Skeletal muscle cell (primary cell): ENCODE measurements around the gene PTPN11.
"Not testable (repeated sequence)": the region's sequence is repeated elsewhere in the genome, so short reads cannot be mapped to it uniquely, and the experiment has no call there.

ENCODE experiments used
- DNase-seq: peaks from one replicate; pipeline ENCODE4 v3.0.0-alpha.2; 2010; ENCODE audit warnings: low read depth
- H3K4me3 ChIP-seq: 2 replicates; pipeline ENCODE4 v1.5.1; 2011; ENCODE audit warnings: low read depth, mild to moderate bottlenecking, control low read depth, low read length, moderate library complexity

The PTPN11 gene

DNA sequence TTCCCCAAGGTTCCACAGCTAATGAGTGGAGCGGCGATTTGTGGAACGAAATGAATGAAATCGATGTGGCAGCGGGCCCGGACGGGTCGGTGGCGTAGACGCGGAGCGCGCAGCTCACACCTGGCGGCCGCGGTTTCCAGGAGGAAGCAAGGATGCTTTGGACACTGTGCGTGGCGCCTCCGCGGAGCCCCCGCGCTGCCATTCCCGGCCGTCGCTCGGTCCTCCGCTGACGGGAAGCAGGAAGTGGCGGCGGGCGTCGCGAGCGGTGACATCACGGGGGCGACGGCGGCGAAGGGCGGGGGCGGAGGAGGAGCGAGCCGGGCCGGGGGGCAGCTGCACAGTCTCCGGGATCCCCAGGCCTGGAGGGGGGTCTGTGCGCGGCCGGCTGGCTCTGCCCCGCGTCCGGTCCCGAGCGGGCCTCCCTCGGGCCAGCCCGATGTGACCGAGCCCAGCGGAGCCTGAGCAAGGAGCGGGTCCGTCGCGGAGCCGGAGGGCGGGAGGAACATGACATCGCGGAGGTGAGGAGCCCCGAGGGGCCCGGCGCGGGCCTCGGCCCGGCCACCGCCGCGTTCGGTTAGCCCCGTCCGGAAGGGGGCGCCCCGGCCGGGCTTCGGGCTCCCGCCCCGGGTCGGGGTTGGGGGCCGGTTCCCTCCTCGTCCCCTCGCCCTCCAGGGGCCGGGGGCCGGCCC is at the start of gene PTPN11:
Gene PTPN11 (plus strand): TSS at position 340 of the 689 bp plus-strand sequence. CDS start 165 bp downstream, at position 505.
- peak; percentile 29 for DNase-seq
- H3K4me3 ChIP-seq: peak within 1 kb of the TSS; percentile 76

DNA sequence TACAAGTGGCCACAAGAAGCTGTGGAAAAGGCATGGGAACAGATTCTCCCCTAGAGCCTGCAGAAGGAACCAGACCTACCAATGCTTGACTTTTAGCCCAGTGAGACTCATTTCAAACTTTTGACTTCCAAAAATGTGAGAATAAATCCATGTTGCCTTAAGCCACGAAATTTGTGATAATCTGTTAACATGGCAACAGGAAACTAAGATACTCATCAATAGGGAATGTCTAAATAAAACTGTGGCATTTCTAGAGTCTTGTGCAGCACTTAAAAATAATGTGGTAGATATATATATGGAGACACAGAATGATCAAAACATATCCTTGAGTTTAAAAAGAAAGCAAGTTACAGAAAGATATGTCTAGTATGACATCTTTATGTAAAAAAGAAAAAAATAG is 48.5 kb upstream of the PTPN11 start:
- H3K4me3 ChIP-seq: no peak overlapping the region
- DNase-seq: no peak

DNA sequence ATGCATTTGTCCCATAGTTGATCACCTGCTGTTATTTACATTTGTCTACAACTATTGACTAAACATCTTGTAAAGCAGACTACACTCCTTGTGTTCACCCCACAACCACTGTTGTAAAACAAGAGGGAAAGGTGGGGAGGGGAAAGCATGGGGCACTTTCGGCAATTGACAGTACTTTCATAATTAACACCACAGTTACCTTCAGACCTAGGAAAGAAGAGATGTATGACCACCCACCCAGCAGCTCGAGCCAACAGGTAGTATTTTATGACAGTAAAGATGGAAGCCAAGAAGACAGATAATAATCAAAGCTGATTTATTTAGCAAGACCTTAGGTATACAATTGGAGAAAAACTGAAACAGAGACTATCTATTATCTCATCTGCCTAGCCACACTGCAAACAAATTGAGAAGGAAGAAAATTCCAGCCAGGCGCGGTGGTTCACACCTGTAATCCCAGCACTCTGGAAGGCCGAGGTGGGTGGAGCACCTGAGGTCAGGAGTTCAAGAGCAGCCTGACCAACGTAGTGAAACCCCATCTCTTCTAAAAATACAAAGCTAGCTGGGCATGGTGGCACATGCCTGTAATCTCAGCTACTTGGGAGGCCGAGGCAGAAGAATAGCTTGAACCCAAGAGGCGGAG is 47.8 kb upstream of the PTPN11 start:
- H3K4me3 ChIP-seq: no peak overlapping the region

DNA sequence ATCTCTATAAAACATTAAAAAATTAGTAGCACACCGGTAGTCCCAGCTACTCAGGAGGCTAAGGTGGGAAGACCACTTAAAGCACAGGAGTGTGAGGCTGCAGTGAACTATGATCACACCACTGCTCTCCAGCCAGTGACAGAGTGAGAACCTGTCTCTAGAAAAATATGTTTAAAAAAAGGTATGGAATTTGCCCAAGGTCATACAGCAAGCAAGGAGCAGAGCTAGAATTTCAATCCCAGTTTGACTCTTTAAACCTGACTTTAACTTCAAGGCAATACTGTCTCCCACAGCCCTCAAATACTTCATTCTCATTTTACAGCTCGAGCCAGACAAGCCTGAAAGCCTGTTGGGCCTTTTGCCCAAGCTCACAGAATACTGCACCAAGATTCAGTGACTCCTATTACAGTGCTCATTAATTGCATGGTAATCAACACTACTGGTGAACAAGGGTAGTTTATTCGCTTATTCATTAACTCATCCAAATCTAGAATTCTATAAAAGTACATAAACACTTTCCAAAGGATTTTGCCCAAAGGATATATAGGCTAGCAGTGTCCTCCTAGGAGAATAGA is 44.5 kb upstream of the PTPN11 start:
- DNase-seq: no peak
- no peak overlapping the region for H3K4me3 ChIP-seq

More for the DNA sequence above, 47.8 kb upstream of the PTPN11 start:
- DNase-seq: no peak

DNA sequence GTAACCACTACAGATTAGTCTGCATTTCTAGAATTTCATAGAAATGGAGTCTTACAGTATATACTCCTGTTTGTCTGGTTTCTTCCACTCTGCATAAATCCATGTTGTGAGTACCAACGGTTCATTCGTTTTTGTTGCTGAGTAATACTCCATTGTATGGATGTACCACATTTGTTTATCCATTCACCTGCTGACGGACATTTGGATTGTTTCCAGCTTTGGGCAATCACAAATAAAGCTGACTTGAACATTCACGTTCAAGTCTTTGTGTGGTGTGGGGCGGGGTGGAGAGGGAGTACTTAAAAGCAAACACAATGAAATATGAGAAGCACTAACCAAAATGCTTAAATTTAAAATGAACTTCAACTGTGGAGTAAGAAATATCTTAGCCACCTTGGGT is 43.6 kb upstream of the PTPN11 start:
- H3K4me3 ChIP-seq: no peak overlapping the region
- DNase-seq: no peak

DNA sequence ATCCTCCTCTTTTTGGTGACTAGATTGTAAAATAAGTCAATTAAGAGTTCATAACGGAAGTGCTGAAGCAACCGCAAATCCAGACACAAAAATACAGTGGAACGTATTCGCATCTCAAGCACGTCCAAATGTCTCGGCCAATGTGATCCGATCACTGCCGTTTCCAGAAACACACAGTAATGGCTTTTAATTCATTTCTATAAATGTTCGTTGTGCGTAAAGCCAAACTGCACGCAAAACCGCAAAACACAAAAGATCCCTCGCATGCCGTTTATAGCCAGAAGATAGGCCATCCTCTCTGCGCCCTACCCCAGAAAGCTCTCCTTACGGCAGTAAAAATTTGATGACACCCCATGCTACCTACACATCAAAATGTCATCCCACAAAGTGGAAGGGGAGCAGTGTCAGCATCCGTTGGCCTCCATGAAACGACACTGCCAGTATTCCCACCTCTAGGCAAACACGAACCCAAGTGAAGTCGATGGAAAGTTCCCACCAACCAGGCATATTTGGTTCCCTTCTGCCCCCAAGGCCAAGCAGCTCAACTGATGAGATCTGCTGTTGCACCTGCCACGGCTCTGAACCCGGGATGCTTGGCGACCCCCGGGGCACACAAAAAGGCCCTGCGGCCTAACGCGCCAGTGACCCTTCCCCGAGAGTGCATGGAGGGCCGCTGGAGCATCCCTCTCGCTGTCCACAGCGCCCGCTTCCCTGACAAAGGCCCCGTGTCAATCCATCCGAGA is 37.9 kb upstream of the PTPN11 start:
- no peak for DNase-seq
- peak overlapping the region; percentile 71 for H3K4me3 ChIP-seq

DNA sequence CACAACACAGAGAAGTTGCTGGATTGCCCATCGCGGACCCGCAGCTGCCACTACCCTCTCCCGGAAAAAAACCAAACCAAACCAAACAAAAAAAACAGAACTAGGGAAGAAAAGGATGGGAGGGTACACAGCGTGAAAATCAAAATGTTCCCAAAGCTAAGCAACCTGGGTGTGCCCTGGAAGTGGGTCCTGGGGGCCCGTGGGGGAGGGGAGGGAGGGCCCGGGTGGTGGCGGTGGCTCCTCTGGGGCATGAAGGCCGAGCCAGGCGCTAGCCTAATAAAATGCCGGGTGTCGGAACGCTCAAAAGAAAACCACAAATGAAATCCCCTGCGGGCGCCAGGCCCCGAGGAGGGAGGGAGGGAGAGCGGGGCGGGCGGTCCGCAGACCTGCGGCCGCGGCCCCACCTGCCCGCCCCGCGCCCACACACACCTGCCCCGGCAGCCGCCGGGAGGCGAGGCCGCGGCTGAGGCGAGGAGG is 37.3 kb upstream of the PTPN11 start:
- peak overlapping the region; percentile 71 for H3K4me3 ChIP-seq
- no peak for DNase-seq

DNA sequence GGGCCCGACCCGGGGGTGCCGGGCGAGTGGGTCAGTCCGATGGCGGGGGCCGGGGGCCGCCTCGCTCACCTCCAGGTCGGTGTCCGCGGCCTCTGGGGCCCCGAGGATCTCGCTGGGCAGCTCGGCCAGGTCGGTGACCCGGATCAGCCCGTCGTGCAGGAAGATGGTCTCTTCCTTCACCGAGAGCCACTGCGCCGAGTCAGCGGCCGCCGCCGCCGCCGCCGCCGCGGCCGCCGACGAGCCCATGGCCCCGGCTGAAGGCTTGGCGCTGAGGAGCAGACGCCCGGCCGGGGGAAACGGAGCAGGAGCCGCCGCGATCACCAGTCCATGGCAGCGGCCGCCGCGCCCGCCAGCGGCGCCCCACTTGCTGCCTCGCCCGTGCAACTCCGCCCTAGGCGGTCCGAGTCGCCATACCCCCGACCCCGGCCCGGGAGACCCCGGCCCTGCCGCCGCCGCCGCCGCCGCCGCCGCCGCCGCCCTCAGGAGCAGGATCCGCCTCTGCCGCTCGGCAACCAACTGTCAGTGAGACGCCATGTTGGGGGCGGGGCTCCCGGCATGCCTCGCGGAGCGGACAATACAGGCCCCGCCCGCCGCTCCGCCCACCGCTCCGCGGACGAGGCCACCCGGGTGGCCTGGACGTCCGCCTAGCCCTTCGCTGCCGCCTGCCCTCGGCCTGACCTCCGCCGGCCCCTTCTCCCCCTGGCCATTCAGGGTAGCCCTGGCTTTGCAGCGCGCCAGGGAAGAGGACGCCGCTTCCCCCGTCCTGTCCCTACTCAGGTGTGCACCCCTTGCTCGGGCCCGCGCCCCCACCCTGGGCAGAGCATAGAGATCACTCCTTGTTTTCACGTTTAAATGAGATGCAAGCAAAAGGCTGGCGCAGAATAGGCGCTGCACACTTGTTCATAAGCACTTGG is 36.6 kb upstream of the PTPN11 start, which contains the start of gene HECTD4:
Gene HECTD4 (minus strand): TSS at position 549 of the 914 bp plus-strand sequence. CDS start 303 bp downstream, at position 246.
- DNase-seq: peak; percentile 29
- peak within 1 kb of the TSS; percentile 71 for H3K4me3 ChIP-seq

DNA sequence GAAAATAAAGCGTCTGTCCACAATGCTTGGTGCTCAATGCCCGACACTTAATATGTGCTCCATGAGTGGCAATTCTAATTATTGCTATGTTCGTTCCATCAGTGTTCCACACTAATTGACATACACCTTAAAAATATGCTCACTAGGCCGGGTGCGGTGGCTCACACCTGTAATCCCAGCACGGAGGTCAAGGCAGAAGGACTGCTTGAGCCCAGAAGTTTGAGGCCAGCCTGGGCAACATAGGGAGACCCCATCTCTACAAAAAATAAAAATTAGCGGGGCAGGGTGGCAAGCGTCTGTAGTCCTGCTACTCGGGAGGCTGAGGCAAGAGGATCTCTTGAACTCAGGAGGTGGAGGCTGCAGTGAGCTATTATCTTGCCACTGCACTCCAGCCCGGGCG is 35.9 kb upstream of the PTPN11 start:
- H3K4me3 ChIP-seq: peak overlapping the region; percentile 71
- DNase-seq: no peak

DNA sequence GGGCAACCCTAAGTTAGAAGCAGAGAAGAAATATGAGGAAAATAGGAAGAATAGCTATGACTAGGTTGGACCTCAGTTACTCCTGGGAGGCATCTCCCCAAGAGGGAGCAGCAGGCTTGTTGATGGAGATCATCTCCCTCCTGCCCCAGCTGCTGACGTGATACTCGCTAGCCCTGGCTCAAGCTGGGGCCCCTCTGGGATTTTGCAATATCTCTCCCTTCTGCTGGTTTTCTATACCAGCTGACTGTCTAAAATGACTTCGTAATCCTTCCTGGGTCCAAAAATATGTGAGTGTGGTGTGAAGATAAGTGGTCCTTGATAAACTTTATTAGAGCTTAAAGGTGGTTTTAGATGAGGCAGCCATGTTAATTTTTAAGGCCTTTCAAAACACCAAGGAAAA is 32.0 kb upstream of the PTPN11 start:
- no peak overlapping the region for H3K4me3 ChIP-seq
- DNase-seq: peak; percentile 84

DNA sequence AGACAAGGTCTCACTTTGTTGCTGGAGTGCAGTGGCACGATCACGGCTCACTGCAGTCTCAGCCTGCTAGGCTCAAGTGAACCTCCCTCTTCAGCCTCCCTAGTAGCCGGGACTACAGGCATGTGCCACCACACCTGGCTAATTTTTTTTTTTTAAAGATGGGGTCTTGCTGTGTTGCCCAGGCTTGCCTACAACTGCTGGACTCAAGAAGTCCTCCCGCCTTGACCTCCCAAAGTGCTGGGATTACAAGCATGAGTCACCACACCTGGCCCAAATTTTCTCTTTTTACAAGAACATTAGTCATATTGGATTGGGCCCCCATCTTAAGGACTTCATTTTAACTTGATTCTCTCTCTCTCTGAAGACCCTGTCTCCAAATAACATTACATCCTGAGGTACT is 29.5 kb upstream of the PTPN11 start:
- DNase-seq: no peak
- H3K4me3 ChIP-seq: no peak overlapping the region

DNA sequence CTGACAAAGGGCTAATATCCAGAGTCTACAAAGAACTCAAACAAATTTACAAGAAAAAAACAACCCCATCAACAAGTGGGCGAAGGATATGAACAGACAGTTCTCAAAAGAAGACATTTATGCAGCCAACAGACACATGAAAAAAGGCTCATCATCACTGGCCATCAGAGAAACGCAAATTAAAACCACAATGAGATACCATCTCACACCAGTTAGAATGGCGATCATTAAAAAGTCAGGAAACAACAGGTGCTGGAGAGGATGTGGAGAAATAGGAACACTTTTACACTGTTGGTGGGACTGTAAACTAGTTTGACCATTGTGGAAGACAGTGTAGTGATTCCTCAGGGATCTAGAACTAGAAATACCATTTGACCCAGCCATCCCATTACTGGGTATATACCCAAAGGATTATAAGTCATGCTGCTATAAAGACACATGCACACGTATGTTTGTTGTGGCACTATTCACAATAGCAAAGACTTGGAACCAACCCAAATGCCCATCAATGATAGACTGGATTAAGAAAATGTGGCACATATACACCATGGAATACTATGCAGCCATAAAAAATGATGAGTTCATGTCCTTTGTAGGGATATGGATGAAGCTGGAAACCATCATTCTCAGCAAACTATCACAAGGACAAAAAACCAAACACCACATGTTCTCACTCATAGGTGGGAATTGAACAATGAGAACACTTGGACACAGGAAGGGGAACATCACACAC is 28.7 kb upstream of the PTPN11 start:
- not testable (repeated sequence) for DNase-seq, H3K4me3 ChIP-seq

DNA sequence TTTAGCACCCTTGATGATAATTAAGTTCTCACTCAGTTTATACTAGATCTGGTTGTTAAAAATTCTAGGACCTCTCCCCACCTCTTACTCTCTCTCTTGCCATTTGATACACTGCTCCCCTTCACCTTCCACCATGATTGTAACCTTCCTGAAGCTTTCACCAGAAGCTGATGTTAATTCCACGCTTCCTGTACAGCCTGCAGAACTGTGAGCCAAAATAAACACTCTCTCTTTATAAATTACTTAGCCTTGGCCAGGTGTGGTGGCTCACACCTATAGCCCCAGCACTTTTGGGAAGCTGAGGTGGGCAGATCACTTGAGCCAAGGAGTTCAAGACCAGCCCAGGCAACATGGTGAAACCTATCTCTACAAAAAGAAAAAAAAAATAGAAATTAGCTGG is 25.4 kb upstream of the PTPN11 start:
- H3K4me3 ChIP-seq: no peak overlapping the region
- DNase-seq: no peak

DNA sequence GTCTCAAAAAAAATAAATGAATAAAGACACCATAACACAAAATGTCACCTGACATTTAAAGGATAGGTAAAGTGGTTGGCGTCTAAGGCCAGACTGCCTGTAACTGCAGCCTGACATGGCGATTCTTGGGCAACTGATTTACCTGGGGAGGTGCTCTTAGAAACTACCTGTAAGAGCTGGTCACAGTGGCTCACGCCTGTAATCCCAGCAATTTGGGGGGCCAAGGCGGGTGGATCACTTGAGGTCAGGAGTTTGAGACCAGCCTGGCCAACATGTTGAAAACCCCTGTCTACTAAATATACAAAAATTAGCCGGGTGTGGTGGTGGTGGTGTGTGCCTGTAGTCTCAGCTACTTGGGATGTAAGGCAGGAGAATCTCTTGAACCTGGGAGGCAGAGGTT is 17.7 kb upstream of the PTPN11 start:
- H3K4me3 ChIP-seq: no peak overlapping the region
- DNase-seq: no peak

DNA sequence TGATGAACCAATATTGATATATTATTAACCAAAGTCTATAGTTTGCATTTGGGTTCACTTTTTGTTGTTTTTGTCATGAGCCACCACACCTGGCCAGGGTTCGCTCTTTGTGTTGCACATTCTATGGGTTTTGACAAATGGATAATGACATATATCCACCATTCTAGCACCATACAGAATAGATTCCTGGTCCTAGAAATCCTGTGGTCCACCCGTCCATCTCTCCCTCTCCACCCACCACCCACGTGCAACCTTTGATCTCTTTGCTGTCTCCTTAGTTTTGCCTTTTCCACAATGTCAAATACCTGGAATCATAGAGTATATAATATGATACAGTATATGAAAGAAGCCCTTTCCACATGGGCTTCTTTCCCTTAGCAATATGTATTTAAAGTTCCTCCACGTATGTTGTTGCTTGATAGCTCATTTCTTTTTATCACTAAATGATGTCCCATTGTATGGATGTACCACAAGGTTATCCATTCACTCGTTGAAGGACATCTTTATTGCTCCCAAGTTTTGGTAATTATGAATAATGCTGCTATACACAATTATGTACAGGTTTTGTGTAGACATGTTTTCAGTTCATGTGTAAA is 16.7 kb upstream of the PTPN11 start:
- DNase-seq: no peak
- H3K4me3 ChIP-seq: no peak overlapping the region

DNA sequence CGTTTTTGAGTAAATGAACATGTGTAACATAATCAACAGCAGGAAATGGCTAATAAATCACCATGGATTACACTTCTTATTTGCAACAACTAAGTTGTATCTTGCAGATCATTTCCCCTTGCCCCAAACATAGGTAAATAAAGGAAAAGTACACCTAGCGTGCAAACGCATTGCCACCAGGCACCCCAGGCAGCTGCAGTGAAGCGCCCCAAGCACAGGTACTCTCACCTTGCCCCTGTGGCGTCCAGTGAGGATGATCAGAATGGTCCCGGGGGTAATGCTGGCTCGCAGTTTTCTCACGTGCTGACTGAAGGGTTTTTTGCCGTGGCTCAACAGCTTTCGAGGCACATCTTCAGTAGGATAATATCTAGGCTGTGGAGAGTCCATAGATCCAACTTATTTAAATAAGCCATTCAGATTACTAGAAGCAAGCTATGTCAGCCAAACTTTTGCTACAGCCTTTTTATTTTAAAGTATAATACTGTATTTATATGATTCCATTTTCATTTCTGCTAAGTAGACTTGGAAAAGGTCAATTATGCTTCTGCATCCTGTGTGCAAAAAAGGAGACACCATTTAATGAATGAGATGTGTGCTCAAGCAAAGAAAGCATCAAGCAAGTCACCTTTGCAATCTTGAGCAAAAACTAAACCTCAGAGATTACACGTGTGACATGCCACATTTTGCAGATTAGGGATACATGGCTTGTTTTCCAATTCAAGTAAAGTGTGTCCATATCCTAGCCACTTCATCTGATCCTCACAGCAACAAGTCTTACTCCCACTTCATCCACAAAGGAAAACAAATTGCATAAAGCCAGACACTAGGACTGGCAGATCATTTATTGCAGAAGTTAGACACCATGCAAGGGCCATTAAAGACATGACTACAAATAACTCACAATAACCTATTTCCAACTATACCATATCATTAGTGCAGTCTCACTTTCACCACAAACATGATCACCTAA is 11.9 kb upstream of the PTPN11 start:
- H3K4me3 ChIP-seq: peak overlapping the region; percentile 79

DNA sequence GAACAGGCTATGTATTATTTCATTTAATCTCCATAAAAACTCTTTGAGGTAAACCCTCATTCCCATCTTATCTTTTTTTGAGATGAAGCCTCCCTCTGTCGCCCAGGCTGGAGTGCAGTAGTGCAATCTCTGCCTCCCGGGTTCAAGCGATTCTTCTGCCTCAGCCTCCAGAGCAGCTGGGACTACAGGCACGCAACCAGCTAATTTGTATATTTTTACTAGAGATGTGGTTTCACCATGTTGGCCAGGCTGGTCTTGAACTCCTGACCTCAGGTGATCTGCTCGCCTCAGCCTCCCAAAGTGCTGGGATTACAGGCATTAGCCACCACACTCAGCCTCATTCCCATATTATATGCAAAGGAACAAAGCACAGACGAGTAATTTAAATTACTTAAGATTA is 11.1 kb upstream of the PTPN11 start:
- not testable (repeated sequence) for DNase-seq
- peak overlapping the region; percentile 79 for H3K4me3 ChIP-seq

More for the DNA sequence above, 11.9 kb upstream of the PTPN11 start:
- no peak for DNase-seq
